ENCODE data around the gene OTOGL. TPM values are rescaled to one million over a fixed set of nuclear protein-coding genes. Genes with fewer than 3 reads are reported as not detected.
"Not testable (repeated sequence)": the region's sequence is repeated elsewhere in the genome, so short reads cannot be mapped to it uniquely, and the experiment has no call there.

Gene OTOGL
- total RNA-seq, 1 experiment from 2014 or later: 0.71 TPM

GRCh38 chr12:80183939-80184338, 84.6 kb downstream of the OTOGL start:
- DNase-seq (ENCODE audit: low read depth): peak; percentile 74

- no peak for DNase-seq (ENCODE audit: low read depth)
Measured at GRCh38 chr12:80184926-80185325, 85.6 kb downstream of the OTOGL start.

GRCh38 chr12:80186727-80187217, 87.4 kb downstream of the OTOGL start:
- peak; percentile 95 for DNase-seq (ENCODE audit: low read depth)

GRCh38 chr12:80187660-80188090, 88.3 kb downstream of the OTOGL start:
- DNase-seq (ENCODE audit: low read depth): peak; percentile 93

DNA sequence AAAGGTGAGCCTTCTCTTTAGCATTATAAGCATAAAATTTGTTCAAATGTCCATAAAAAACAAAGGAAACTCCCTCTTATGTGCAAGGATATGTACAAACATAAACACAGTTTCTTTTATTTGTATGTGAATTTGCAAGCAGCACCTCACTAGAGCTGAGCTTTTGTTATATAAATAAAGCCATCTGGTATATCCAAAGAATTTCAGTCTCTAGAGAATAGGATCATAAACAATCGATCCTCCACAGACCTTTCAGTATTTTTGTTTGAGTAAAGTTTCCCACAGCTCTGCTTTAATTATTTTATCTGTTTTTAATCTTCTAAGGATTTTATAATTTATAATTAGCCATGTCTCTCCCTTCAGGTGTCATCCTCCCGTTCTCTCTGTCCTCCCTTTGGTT, 89.2 kb downstream of the OTOGL start:
- DNase-seq (ENCODE audit: low read depth): no peak

- DNase-seq (ENCODE audit: low read depth): peak; percentile 85
Measured at GRCh38 chr12:80189241-80189640, 89.9 kb downstream of the OTOGL start.

DNA sequence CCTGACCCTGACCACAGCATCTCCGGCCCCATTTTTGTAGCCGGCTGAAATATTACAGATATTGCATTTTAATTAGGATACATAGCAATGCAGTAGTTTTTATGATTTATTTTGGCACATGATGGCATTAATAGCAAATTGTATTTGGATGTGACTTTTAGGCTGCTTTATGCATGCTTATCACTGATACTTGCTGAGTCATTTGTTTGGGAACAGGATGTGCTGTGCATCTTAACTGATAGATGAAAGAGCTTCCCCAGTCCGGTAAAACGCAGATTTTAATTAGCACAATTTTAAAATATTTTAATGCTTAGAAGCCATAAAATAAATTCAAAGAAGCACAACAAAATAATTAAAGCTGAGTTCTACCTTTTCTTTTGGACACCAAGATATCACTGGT, 90.7 kb downstream of the OTOGL start:
- DNase-seq (ENCODE audit: low read depth): no peak

DNA sequence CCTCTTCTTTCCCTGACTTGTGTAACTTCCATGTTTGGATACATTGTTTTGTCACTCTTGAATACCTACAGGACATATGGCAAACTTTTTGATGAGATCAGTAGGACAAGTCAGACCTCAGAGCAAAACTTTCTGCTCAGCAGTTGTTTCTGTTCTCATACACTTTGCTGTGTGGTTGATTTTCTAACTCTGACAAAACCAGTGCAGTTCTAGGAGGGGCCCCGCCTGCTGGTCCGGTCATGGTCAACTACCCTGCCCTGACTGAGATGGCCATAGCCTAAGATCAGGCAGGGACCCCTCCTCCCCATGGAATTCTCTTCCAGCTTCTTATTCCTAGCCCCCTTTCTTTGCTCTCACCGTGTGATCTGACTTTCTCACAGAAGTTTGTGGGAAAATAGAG, 92.8 kb downstream of the OTOGL start:
- no peak for DNase-seq (ENCODE audit: low read depth)

- no peak for DNase-seq (ENCODE audit: low read depth)
Measured at GRCh38 chr12:80193865-80194264, 94.5 kb downstream of the OTOGL start.

DNA sequence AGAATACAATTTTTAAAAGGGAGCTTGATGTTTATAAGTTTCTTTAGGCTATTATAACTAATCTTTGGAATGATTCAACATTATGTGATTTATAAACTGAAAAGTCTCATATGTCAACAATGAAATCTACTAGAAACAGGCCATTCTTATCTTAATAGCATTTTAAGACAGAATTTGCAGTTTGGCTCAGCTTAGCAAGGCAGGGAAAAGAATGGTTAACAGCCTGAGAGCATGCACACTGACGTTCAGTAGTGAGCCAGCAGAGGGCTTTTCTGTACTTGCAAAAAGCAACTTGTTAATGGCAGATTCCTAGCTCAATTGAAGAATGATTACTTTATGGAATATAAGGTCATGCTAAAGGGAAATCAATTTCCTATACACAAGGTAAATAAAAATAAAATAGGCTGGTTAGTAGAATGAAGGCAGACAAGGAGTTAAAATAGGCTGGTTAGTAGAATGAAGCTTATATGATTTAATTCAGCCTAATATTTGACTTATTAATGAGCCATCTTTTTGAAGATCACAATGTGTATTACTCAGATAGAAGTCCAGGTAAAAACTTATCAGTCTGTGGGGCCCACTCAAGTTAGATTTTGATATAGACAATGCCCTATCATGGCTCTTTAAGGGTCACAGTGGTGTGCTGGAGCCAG, 95.9 kb downstream of the OTOGL start:
- peak; percentile 55 for DNase-seq (ENCODE audit: low read depth)

GRCh38 chr12:80195737-80196136, 96.4 kb downstream of the OTOGL start:
- DNase-seq (ENCODE audit: low read depth): no peak

GRCh38 chr12:80196419-80196818, 97.1 kb downstream of the OTOGL start:
- no peak for DNase-seq (ENCODE audit: low read depth)

- no peak for DNase-seq (ENCODE audit: low read depth)
Measured at GRCh38 chr12:80198782-80199337, 99.5 kb downstream of the OTOGL start.

DNA sequence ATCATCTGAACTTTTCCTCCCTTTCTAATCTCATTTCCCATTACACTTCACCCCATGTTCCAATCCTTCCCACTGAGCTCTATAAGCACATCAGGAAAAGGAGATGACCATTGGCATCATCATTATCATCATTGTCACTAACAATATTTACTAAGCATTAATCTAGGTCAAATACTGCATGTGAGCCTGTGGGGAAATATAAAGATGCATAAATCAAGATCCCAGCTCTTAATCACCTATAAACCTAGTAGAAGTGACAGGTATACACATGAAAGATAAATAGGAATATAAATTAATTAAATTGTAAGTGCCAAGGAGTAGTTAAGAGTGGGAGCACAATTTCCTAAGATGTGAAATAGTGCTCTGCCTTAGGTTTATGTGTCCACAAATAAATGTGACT, 100.6 kb downstream of the OTOGL start:
- DNase-seq (ENCODE audit: low read depth): no peak

DNA sequence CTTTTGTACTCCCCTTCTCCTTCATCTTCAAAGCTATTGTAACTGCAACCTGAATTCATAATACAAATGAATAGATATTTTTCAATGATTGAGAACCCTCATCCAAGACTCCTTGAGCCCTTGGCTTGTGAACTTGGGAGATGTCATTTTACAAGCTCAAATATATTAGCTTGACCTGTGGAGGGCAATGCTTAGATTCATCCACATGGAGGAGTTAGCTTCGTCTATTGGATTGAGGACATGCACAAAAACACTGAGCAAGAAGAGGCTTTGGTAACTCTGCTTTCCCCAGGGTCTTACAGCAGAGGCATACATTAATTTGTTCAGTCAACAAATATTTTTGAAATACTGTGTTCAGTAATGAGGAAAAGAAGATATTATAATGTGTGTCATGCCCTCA, 101.1 kb downstream of the OTOGL start:
- DNase-seq (ENCODE audit: low read depth): no peak

DNA sequence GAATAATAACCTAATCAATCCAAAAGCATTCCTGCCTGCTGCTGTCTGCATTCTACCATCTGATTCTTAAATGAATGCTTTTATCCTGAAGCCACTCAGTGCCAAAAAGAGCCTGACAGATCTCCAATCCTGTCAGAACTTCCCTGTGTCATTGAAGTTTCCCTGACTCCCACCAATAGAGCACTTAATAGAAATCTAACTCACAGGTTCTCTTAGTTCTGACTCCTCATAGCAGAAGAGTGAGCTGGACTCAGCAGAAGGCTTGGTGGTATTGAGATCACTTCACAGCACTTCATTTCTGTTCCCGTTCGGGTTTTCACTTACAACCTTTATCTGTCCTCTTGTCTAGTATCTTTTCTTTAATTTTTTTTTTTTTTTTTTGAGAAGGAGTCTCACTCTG, 102.6 kb downstream of the OTOGL start:
- DNase-seq (ENCODE audit: low read depth): no peak

GRCh38 chr12:80205960-80206359, 106.6 kb downstream of the OTOGL start:
- DNase-seq (ENCODE audit: low read depth): no peak

DNA sequence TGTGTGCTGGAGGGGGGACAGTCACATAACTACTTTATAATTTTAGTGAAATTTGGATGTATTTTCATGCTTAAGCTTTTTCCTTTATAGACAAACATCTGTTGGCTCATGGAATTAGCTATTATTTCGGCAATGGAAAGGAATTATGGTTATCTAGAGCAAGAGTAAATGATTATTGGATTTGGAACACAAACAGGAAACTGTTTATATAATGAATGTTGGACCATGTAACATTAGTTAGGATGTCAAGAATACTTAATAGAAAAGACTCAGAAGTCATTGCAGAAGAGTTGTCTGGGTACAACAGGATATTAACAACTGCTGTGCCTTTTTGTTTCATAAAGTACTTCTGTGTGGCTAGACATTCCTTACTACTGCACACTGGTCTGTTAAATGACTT, 108.7 kb downstream of the OTOGL start:
- no peak for DNase-seq (ENCODE audit: low read depth)

DNA sequence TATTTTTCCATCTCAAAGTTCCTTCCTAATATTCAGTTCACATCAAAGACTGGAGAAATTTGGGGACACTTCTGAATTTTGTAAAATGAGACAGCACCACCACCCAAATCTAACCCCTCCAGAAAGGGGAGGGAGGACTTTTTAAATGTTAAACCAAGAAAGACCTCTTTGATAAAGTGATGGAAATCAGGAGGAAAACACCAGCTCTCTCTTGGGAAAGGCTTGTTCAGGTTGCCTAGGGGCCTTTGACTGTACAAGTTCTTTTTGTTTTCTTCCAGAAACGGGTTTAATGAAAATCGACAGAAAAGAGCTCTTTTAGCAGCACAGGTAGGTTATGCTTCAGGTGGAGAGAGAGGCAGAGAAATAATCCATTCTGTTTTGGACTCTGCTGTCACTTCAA, 112.3 kb downstream of the OTOGL start:
- DNase-seq (ENCODE audit: low read depth): no peak

GRCh38 chr12:80212938-80213645, 113.8 kb downstream of the OTOGL start:
- DNase-seq (ENCODE audit: low read depth): no peak

DNA sequence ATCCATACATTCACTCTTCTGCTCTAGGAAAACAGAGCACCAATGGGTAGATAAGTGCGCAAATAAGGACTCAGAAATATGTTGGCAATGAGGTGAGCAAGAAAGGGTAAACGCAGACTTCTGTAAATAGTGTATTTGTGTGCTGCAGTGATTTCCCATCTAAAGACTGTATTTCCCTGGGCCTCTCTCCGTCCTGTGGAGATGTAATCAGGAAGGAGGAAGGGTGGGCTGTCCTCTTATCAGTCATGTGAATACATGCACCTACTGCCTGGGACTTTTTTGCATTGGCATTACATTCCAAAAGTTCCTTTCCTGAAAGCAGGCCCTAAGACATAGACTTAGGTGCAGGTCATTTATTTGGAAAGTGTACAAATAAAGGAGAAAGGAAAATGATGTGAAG, 114.5 kb downstream of the OTOGL start:
- no peak for DNase-seq (ENCODE audit: low read depth)

DNA sequence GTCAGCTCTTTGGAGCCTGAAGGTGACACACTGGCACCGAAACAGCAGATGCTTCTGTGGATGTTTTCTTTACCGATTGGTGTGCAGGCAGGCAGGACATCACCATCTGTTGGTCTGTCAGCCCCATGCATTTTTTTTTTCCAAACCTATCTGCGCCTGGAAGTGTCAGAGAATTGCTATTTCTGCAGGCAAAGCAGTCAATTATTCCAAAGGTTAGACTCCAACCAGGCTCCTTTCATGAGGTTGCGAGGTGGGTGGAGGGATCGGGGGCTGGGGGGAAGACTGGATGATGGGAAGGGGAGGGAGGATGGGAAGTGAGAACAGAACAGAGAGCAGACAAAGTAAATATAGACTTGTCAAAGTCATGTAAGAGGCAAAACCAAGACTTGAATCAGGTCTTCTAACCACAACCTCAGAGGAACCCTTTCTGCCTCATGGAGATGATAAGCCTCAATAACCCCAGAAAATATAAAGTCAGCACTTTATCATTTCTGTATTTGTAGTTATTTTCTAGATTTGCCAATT, 117.7 kb downstream of the OTOGL start:
- DNase-seq (ENCODE audit: low read depth): no peak

DNA sequence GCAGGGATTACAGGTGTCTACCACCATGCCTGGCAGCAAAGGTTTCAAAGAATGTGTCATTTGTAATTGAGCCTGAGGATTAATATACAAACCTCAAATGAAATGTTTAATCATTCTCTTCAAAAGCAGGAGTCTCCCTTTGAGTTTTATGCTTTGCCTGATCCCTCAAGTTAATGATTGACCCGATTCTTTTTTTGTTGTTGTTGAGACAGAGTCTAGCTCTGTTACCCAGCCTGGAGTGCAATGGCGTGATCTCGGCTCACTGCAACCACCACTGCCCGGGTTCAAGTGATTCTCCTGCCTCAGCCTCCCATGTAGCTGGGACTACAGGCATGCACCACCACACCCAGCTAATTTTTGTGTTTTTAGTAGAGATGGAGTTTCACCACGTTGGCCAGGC, 119.6 kb downstream of the OTOGL start:
- not testable (repeated sequence) for DNase-seq (ENCODE audit: low read depth)

All from M059J (cell line).